Glutamatergic neuron (in vitro differentiated cells): ENCODE measurements around the gene EFCAB6. TPM values are rescaled to one million over a fixed set of nuclear protein-coding genes. Genes with fewer than 3 reads are reported as not detected.

Experiments used
- DNase-seq: peaks from one replicate; pipeline ENCODE4 v3.0.0; 2022
- H3K27ac Mint-ChIP-seq: one replicate; pipeline ENCODE4 v1.8.0; 2020; ENCODE audit warnings: mild to moderate bottlenecking, mixed read lengths, inconsistent platforms; ENCODE audit not compliant: unreplicated experiment
- H3K27me3 Mint-ChIP-seq: one replicate; pipeline ENCODE4 v1.8.0; 2020; ENCODE audit warnings: mild to moderate bottlenecking, moderate library complexity, mixed read lengths, inconsistent platforms; ENCODE audit not compliant: unreplicated experiment
- H3K36me3 Mint-ChIP-seq: one replicate; pipeline ENCODE4 v1.8.0; 2020; ENCODE audit warnings: mild to moderate bottlenecking, mixed read lengths, inconsistent platforms; ENCODE audit not compliant: unreplicated experiment
- H3K4me1 Mint-ChIP-seq: one replicate; pipeline ENCODE4 v1.8.0; 2020; ENCODE audit warnings: mild to moderate bottlenecking, low read depth, mixed read lengths, inconsistent platforms; ENCODE audit not compliant: unreplicated experiment
- H3K4me3 Mint-ChIP-seq: one replicate; pipeline ENCODE4 v1.8.0; 2020; ENCODE audit warnings: mild to moderate bottlenecking, mixed read lengths, inconsistent platforms; ENCODE audit not compliant: unreplicated experiment
- H3K9me3 Mint-ChIP-seq: one replicate; pipeline ENCODE4 v1.8.0; 2020; ENCODE audit warnings: mild to moderate bottlenecking, moderate library complexity, mixed read lengths, inconsistent platforms; ENCODE audit not compliant: unreplicated experiment
- CTCF ChIP-seq: fragments of 200-600 bp; sonication (generic); IDR thresholded peaks from one replicate; pipeline ENCODE4 v1.5.0; 2021; ENCODE audit not compliant: partially characterized antibody, unreplicated experiment
- total RNA-seq: library from RNA; stranded (reverse); fragmentation: NEBNext Ultra II Directional; extraction: Animal tissue kit (Norgen Biotek cat#: 25700); gene quantifications from one replicate; pipeline ENCODE4 v1.2.1, GENCODE V29; 2021; ENCODE audit not compliant: unreplicated experiment

Gene EFCAB6
- total RNA-seq, 1 donor from 2014 or later = 0.96 TPM

- peak; percentile 5 for DNase-seq
- Mint-ChIP-seq H3K4me1 (peaks cover 35% of the 10 kb centered on the region), H3K27ac (no peak overlapping the region), H3K9me3 (peaks cover 5% of the 10 kb centered on the region), H3K4me3 (no peak overlapping the region), H3K36me3 (peaks cover 9% of the 10 kb centered on the region), H3K27me3 (peaks cover 7% of the 10 kb centered on the region)
- no peak for TF ChIP-seq CTCF
Measured at GRCh38 chr22:43854121-43854785, 42.1 kb upstream of the EFCAB6 start.

- Mint-ChIP-seq H3K27me3 (peaks cover 7% of the 10 kb centered on the region), H3K36me3 (peaks cover 9% of the 10 kb centered on the region), H3K4me3 (no peak overlapping the region), H3K27ac (no peak overlapping the region), H3K9me3 (peaks cover 9% of the 10 kb centered on the region), H3K4me1 (peaks cover 37% of the 10 kb centered on the region)
- DNase-seq = peak; percentile 12
- TF ChIP-seq CTCF = no peak
Measured at GRCh38 chr22:43853328-43853931, 41.3 kb upstream of the EFCAB6 start.

- Mint-ChIP-seq H3K4me3 (peak overlapping the region; percentile 3), H3K9me3 (peaks cover 10% of the 10 kb centered on the region), H3K27me3 (peaks cover 7% of the 10 kb centered on the region), H3K4me1 (peaks cover 38% of the 10 kb centered on the region), H3K27ac (peak overlapping the region; percentile 49), H3K36me3 (peaks cover 9% of the 10 kb centered on the region)
- DNase-seq = no peak
- no peak for TF ChIP-seq CTCF
Measured at GRCh38 chr22:43852573-43853327, 40.6 kb upstream of the EFCAB6 start.

DNA sequence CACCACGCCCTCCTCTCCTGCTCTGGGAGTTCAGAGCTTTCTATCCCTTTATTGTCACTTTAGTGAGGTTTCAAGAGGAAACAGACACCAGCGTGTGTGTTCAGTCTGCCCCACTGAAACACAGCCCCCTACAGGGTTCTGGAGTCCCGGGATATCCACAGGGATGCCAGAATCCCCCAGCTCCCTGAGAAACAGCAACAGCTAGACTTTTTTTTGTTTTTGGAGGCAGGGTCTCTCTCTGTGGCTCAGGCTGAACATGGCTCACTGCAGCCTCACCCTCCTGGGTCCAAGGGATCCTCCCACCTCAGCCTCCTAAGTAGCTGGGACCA lies 39.8 kb upstream of the EFCAB6 start:
- H3K4me1 Mint-ChIP-seq = peaks cover 41% of the 10 kb centered on the region
- peaks cover 10% of the 10 kb centered on the region for H3K9me3 Mint-ChIP-seq

More for the DNA sequence above, 39.8 kb upstream of the EFCAB6 start:
- no peak overlapping the region for H3K27ac Mint-ChIP-seq
- DNase-seq = no peak
- TF ChIP-seq CTCF = no peak
- no peak overlapping the region for H3K4me3 Mint-ChIP-seq
- peaks cover 2% of the 10 kb centered on the region for H3K36me3 Mint-ChIP-seq
- peaks cover 7% of the 10 kb centered on the region for H3K27me3 Mint-ChIP-seq
